Activated naive CD8-positive, alpha-beta T cell treated with anti-CD3 and anti-CD28 coated beads, Interleukin-2, amount 50 U/mL, for 16 hours (primary cell): Measurements from ENCODE around the gene PCDH9.

Source experiments
- DNase-seq: peaks from one replicate; pipeline ENCODE4 v3.0.0-alpha.2; 2020; ENCODE audit warnings: low read depth, low spot score

Gene PCDH9

DNA sequence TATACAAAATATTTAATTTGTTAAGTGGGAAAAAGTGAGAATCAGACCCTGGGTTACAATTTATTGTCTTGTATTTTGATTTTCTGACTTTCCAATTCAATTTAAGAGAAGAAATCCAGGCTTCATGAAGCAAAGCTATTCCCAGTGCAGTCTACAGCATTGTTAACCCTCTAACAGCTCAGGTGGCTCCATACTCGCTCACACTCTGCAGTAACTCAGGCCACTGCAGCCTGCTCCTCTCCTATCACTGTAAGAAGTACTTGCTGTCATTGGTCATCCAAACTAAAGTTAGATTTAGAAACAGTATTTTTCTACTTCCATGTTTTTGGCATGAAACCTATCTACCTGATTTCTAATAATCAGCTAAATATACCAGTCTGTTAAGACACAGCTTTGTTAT, 830.3 kb downstream of the PCDH9 start:
- no peak for DNase-seq

DNA sequence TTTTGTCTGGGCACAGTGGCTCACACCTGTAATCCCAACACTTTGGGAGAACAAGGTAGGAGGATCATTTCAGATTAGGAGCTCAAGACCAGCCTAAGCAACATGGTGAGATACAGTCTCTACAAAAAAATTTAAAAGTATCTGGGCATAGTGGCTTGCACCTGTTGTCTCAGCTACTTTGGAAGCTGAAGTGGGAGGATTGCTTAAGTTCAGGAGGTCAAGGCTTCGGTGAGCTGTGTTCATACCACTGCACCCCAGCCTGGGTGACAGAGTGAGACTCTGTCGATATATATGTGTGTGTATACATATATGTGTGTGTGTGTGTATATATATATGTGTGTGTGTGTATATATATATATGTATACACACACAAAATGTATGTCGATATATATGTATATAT, 833.0 kb downstream of the PCDH9 start:
- no peak for DNase-seq

DNA sequence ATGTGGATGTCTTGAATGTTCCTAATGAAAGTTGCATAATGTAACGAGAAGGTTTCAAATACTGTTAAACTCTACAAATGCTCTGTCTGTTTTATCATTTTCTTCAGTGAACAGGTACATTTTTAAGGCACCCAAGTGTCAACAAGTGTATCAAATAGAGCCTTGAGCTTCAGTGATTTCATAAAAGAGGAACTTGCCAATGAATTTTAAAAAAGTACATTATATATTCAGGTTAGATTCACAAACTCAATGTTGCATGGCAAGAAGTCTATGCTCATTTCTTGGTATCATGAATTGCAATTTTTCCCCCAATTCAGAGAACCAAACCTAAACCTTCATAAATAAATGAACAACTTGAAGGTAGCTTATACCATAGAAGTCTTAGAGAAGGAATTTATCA, 838.8 kb downstream of the PCDH9 start:
- DNase-seq: no peak

DNA sequence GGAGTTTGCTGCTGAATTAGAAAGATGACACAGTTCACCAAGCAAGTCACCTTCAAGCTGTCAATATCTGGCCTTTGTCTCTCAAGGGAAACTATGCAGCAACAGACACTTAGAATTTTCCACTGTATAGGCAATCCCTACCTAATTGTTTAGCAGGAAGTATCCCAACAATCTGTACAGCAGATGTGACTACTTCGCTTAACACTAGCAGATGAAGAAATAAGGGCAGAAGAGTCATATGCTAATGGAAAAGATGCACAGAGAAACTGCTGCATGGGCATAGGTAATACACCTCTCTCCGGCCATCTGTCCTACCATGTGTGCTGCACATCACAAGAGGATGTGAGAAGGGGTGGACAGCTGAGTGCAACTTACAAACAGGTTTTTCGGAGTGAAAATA, 851.2 kb downstream of the PCDH9 start:
- DNase-seq: no peak

DNA sequence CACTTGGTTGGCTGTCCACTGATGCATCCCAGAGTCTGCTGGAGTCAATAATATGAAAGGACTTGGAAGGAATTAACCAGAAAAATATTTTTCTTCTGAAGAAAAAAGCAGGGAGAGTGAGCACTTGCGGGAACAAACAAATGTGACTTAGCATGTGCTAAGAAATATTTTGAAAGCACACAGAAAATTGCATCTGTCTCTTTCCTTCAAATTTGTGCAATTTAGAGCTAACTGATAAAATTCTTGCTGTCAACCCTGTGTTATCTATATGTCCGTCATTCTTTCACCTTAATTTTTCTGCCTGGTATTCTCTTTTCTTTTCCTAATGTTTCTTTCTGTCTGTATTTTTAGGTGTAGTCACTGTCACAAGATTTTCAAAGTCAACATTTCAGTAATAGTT, 852.6 kb downstream of the PCDH9 start:
- DNase-seq: no peak

DNA sequence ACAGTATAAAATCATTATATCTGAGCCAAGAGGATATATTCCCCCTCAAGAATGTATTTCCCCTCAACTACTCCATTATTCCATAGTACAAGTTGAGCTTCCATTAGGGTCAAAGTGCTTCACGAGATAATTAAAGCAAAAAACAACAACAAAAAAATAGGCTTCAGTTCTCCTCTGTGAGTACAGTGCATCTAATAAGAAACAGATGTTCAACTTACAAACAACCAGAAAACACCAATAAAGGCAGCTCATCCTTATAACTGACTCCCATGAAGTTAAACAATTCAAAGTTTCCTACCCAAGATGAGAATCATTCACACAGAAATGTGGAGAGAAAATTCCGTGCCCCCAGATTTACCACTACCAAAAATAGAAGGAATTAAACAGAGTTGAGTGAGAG, 854.4 kb downstream of the PCDH9 start:
- DNase-seq: no peak

DNA sequence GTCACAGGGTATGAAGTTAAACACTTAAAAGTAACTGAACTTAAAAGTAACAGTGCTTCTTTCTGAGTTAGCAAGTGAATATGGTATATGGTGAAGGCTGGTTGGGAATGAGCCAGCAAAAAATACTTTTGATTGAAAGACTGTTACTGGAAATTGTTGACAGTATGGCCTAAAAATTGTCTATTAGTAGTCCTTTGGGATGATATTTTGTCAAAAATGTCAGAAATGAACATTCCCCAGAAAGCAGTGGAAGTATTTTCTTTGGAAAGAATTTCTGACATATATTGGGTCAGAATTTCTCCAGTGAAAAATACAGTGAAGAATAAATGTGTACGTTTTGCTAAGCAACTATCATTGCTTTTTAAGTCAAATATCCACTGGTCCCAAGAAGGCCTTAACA, 860.5 kb downstream of the PCDH9 start:
- DNase-seq: no peak

DNA sequence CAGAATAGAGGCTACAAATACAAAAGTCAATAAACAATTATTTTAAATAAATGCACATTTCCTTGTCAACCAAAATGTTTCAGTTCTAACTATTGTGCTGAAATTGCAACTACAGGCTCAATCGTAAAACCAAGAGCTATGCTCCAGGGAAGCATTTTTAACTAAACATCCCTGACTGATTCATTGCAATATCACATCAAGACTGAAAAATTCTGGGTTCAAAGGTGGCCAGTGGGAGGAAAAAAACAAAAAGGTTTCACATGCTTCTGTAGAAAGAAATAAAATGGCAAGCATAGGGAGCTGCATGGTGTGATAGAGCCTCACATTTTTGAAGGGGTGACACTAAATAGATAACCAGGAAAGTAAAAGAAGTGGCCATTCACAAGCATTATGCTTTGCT, 862.8 kb downstream of the PCDH9 start:
- DNase-seq: no peak

DNA sequence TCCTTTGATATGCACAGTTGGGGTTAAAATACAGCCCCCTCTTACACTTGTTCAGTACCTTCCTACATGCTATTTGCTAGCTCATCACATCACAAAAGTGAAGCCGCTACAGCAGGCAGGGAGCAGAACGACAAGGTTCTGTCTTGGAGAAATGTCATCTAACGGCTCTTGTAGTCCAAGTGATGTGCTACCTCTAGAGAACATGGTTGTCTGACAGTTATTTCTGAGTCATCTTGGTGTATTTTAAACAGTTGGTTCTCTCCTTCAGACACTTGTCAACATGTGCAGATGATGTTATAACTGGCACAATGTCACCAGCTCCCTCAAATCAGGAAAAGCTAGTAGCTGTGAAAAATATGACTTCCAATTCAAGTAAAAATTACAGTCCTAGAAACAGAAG, 865.0 kb downstream of the PCDH9 start:
- no peak for DNase-seq

DNA sequence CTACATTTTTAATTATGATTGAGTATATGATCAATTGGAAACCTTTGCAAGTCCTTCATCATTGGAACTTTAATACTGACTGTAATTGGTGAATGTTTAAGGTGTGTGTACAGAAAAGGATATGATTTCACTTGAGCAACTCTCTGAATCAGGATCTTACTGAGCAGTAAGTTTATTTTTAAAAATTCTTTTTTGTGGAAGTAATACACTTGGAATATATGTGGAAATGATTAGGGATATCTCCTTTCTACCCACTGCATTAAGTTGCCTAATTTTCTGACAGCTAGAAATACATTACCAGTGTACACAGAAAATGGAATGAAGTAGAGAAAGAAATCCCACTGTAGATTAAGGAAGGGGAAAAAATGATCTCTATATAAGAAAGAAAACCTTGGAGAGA, 865.8 kb downstream of the PCDH9 start:
- no peak for DNase-seq

DNA sequence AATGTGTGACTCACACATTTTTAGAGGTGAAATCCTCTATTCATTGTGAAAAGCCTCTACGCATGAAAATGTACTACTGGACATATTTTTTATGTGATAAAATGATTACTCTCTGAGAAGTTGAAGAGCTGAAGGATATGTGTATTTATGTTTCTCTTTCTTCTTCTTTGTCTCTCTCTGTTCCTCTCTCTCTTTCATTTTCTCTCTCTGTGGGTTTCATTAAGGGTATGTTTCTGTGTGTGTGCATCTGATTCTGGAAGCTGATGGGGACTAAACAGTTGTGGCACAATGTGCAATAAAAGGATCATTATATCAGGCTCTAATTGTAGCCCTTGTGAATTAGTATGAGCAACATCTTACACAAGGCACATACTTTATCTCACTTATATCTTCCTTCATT, 867.7 kb downstream of the PCDH9 start:
- DNase-seq: no peak

DNA sequence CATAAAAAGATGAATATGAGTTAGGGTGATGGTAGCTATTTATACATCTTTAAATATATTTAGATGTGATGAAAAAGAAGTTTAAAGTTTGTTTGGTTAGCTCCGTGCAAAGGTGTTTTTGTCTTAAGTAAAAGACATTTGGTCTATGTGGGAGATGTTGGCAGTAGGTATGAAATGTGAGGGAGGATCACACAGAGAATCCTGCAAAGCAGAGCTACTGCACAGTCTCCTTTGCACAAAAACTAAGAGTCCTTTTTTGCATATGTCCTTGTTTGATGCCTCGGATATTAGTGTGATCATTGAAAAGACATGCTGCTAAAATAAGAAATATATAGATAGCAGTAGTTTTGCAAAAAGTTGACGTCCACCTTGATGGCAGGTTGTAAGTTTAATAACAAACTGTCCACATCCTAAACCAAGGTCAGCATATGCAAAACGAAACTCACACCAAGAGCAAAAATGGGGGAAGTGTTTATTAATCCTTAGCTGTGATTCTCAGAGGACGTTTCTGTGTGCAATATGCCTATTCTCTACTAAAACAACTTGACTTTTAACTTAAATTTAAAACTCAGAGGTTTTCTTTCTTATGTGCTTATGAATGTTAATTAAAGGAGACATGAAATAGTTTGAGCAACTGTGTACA, 870.1 kb downstream of the PCDH9 start:
- DNase-seq: no peak

DNA sequence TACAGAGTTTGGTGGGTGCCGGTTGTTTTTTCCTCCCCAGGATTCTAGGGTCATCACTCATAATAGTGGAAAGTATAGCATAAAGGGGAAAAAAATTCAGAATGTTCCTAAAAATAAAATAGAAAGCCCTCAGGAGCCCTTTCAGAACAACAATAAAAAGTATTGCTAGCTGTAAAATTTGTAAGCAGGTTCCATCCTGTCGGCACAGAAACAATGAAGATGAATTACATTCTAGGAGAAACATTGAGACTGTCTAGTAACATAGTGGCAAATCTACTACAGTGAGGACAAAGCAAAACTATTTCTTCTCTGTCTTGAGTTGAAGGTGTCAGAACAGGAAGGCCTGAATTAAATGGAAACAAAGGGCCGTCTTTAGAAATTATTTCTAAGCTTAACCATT, 870.7 kb downstream of the PCDH9 start:
- no peak for DNase-seq

DNA sequence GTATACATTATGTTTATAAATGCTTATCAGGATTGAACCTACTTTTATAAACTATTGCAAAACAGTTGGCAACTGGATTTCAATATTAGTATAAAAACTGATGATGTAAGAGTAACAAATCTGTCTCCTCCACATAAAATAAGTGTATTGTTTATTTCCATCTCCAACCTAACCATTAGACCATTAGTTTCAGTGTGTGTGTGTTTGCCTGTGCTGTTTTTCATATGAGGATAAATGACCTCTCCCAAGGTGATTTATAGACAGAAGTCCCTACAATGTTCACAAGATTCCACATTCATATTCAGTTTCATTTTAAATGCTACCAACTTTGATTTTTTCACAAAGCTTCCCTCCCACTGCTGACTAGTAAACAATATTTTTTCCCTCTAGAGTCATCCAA, 871.6 kb downstream of the PCDH9 start:
- DNase-seq: no peak

DNA sequence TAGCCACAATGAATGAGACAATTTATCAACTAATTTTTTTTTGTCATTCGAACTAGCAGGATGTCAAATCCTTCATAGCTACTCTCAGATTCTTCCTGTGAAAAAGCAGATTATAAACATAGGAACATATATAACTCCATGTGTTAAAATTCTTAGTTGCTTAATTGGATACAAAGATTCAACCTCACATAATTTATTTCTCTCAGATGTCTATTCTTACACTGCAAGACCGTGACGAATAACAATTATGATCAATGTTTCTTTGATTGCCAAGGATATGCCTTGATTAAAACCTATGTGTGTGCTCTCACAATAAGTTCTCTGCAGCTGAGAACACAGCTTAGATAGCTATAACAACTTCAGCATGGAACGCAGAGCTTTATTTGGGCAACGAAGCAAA, 872.7 kb downstream of the PCDH9 start:
- no peak for DNase-seq

DNA sequence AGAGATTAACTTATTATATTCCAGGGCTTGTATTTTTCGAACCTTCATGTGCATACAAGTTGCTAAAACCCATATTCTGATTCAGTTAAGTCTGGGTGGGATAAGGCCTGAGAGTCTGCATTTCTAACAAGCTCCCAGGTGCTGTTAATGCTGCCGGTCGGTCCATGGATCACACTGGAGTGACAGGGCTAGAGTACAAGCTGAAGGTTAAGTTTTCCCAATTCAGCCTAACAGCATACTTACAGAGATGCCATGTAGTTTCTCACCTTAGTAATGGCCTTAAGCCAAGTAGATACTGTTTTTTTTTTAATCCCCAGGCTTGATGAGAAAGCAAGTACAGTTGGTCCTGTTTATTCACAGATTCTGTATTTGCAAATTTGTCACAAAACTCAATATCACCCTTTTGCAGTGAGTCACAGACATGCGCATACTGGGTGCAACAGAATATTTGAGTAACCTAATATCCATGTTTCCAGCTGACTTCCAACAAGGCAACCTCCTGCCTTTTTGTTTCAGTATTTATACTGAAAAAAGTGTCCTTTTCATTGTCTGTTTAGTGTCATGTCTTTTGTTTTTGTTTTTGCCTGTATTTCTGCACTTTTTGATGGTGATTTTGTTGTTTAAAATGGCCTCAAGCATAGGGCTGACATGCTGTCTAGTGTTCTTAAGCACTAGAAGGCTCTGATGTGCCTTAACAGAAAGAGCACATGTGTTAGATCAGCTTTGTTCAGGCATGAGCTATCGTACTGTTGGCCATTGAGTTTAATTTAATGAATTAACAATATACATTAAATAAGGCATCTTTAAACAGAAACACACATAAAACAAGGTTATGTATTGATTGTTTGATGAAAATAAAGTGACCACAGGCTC, 875.0 kb downstream of the PCDH9 start:
- no peak for DNase-seq

DNA sequence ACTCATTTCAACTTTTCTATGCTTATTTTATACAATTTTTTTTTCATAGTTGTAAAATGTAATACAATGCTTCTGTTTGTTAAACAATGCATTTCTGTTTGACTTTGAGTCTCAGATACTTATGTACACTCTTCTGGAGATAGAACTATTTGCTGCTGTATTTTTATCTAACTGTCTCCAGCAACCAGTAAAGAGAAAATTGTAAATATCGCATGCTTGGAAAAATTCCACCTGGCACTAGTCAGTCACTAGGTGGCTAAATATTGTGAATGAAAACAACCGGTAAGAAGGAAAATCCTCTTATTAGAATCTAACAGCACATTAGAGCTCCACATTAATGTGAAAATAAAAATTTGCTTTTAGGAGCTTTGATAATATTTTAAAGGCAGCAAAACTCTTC, 876.5 kb downstream of the PCDH9 start:
- DNase-seq: no peak

DNA sequence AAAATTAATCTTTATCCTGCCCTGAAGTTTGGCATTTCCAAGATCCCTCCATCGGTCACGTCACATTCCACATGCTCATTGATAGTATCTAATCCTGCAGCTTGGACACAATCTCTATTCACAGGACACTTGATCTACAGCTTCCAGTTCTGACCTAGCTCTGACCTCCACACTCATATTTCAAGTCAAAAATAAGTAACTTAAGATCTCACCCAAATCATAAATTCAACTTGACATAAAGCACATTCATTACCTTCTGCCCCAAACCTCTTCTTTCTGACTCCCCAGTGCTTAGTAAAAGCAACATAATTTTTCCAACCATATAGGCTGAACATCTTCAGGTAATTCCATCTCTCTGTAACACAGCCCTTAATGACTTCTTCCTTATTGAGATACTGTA, 880.2 kb downstream of the PCDH9 start:
- no peak for DNase-seq

DNA sequence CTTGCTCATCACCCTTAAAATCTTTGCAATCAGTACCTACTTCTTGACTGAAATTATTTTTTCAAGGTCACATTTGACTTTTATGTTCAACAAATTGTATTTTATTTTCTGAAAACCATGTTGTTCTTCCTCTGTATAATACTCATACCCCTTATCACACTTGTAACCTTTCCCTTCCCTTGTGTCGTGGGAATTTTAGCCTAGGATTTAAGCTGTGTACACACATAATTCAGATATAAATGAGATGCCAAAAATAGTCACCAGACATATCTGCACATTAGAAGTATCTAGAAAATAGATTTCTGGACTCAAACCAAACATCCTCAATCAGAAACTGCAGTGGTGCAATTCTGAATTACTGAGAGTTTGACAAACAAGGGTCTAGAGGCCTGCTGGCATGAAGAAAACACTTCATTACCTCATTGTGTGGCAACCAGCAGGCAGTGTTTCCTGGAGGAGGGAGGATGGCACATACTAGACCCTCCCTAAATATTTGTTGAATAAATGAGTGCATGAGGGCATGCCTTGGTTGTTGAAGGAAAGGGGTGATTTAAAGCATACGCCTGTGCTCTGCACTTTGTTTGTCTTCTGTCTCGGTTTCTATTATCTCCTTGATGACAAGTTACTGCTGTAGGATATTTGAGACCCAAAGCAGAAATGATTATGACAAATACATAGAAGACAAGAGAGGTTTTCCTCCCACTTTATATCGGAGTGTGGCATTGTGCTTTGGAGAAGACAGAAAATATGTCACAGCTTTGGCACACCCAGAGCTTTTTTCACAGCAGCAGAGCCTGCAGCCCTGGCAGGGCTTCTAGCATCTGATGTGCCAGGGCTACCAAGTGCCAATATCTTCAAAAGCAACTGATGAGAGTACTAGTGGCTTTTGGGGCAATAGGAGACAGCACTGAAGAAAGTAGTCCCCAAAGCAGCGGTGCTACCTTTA, 881.1 kb downstream of the PCDH9 start:
- no peak for DNase-seq

DNA sequence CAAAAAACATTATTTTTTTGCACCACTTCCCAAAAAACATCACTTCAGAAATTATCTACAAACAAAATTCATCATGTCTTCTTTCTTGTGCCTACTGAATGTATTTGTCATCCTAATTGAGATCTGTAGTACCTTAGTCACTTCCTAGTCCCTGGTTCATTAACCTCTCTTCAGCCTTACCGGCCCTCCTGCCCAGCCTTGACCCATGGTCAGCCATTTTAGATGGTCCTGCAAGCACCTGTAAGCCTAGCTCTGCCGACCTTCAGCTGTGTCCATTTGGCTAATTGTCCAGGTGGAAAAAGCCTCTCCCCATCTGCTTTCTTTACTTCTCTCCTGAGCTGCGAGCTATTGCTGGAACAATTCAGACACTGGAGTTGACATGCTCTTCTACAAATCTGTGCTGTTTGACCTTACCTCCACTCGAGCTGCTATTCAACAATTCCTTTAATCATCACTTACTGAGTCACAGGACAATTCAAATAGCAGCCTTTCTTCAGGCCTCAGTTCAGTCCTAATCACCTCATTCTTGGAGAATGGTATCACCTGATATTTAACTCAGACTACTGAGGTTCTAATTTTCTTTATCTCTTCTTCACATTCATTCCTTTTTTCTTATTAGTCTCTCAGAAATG, 882.5 kb downstream of the PCDH9 start:
- DNase-seq: no peak

DNA sequence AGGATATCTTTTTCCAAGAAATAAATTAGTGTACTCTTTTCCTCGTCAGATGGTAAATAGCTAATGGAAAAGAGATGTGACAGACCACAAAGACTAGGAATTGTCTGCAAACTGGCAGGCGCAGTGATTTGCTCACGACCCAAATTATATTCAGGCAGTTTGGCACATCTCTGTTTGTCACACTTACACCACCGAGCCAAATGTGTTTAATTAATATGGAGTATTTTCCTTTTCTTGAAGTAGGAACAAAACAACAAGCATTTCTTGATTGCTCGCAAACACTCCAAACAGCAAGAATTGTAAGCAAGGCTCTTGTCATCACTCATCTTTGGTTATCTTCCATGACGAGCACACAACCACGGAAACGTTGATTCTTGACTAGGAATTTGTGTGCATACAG, 884.2 kb downstream of the PCDH9 start:
- DNase-seq: no peak

DNA sequence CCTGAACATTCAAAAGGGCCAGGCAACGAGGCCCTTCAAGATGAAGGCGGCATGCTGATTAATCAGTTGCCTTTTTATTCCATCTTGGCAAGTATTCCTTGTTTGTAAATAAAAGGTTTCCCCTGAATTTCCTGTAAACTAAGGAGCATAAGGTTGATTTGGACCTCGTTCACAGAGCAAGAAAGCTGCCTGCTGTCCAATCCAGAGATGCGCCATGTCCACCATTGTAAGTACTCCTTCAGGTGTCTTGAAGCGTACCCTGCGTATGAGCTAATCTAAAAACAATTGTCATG, 884.7 kb downstream of the PCDH9 start:
- DNase-seq: no peak
